Stimulated activated CD4-positive, alpha-beta T cell treated with anti-CD3 and anti-CD28 coated beads, Interleukin-15, amount 100 ng/mL, for 24 hours (primary cell): ENCODE measurements around the gene GPC4.
"Not testable (repeated sequence)": the region's sequence is repeated elsewhere in the genome, so short reads cannot be mapped to it uniquely, and the experiment has no call there.

Source experiments
- DNase-seq: peaks from one replicate; pipeline ENCODE4 v3.0.0-alpha.2; 2020

GPC4 gene

DNA sequence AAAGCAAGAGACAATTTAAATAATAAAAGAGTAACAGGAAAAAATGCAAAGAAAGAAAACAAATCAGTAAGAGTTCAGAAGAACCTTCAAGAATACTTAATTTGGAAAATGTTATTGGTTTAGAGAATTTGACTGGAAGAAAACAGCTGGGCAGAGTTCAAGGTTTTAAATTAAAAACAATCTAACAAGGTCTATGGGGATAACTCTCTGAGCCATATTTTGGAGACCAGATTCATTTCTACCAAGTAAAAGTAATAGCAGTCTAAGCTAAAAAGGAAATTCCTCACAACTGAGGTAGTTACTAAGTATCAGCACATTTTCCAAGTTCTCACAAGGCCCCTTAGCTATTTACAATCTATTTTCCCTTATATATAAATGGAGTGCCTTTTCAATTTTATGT is 114.7 kb downstream of the GPC4 start:
- DNase-seq: no peak

DNA sequence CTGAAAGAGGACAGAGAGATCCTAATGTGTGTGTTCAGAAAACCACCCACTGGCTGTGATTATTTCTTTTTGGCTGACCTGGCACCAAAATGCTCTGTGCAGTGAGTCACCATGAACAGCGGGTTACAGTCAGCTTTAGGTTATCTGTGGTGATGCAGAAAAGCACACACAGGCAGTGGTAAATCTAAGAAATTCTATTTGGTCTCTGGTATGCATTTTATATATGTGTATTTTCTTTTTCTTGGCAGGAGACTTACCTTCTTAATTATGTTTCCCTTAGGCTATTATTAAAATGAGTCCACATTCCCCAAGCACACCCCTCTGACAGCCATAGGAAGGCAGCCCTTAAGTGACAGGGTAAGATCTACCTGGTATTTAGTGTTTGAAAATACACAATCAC is 118.0 kb downstream of the GPC4 start:
- no peak for DNase-seq

DNA sequence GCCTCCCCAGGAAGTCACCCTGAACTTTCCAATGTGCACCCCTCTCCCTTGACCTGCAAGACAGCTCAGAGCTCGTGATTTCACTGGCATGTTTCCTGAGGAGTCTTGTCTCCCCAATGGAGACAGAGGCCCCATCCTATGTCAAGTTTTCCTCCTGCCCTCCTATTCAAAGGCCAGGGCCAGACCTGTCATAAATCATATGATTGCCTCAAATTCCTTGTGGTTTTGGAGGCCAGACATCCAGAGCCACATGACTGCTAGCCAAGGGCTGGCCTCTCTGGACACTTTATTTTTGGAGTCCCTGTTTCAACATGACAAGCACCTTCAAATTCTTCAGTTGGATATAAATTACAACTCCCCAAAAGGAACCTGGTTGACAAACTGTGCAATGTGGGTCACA is 121.2 kb downstream of the GPC4 start:
- DNase-seq: no peak

DNA sequence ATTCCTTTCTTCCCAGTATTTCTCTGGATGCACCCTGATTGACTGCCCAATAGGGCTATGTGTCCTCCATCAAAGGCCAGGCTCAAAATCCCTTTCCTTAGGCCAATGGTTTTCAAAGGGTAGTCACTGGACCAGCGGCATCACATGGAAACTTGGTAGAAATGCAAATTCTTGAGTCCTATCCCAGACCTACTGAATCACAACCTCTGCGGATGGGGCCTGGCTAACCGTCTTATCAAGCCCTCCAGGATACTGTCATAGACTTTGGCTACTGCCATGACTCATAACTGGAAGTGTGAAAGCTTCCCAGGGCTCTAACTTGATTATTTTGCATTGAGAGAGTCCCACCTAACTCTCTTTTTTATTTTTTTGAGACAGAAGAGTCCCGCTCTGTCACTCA is 125.2 kb downstream of the GPC4 start:
- DNase-seq: no peak

DNA sequence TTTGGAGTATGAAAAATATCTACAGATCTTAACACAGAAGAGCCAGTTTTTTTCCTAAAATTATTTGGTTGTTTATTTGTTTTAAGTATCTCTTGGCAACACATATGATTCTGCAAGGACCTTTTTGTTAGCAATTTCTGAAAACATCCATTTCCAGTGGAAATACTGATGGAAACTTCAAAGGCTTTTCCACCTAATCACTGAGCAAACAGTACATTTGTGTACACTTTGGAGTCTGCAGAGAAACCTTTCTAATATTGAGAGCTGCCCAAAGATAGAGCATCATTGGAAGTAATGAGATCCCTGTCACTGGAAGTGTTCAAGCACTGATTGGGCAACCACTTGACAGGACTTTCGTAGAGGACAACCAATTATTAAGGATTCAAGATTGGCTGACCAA is 127.4 kb downstream of the GPC4 start:
- DNase-seq: no peak

DNA sequence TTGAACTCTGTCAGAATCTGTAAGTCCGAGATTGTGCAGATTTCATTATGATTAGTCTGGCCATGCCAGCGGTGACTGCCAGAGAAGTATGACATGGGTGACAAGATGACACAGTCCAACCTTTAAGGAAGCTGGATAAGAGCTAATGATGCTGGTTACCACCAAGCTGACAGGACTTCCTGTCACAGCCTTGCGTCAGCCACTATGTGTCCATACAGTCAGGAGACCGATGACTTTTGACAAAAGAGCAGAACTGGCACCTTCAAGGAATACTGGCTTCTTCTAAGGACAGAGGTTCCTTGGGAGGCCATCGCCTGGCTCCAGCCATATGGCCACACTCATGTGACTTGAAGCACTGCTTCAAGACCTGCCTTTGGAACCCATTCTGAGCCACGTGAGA is 129.9 kb downstream of the GPC4 start:
- DNase-seq: no peak

DNA sequence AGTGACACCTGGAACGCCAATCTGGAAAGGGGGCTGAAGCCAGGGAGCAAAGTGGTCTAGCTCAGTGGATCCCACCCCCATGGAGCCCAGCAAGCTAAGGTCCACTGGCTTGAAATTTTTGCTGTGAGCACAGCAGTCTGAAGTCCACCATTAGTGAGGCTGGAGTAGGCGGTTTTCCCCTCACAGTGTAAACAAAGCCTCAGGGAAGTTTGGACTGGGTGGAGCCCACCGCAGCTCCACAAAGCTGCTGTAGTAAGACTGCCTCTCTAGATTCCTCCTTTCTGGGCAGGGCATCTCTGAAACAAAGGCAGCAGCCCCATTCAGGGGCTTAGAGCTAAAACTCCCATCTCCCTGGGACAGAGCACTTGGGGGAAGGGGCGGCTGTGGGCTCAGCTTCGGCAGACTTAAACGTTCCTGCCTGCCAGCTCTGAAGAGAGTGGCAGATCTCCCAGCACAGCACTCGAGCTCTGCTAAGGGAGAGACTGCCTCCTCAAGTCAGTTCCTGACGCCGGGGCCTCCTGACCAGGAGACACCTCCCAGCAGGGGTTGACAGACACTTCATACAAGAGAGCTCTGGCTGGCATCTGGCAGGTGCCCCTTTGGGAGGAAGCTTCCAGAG is 136.1 kb downstream of the GPC4 start:
- DNase-seq: not testable (repeated sequence)

DNA sequence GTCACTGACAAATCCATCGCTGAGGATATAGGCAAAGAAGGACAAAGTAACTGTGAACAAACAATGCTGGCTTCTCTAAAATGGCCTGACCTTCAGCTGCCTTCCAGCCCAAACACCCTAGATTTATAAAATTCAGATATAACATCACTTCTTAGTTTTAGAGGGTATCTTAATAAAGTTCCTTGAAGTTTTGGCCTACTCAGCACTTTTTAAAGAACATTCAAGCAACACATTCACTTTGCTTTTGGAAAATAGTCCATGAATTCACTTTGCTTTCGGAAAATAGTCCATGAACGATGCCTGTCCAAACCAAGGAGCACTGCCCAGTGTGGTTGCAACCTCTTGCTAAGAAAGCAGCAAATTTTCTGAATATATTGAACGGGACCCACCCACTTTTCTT is 142.1 kb downstream of the GPC4 start:
- DNase-seq: no peak

DNA sequence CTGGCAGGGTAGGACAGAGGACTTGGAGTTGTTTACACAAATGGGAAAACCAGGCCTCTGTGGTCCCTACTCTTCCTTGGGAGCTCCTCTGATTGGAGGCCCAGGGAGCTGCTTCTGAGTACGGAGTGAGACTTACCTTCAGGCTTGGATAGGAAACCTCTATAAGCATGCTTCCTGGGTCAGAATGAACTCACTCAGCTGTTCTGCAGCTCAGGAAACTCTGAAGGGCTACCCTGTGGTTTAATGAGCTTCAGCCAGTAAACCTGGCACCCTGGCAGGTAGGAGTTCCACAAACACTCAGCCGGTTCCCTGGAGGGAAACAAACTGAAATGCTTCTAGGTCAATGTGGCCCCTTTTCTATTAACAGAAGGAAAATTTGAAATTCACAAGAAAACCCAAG is 146.1 kb downstream of the GPC4 start:
- no peak for DNase-seq

DNA sequence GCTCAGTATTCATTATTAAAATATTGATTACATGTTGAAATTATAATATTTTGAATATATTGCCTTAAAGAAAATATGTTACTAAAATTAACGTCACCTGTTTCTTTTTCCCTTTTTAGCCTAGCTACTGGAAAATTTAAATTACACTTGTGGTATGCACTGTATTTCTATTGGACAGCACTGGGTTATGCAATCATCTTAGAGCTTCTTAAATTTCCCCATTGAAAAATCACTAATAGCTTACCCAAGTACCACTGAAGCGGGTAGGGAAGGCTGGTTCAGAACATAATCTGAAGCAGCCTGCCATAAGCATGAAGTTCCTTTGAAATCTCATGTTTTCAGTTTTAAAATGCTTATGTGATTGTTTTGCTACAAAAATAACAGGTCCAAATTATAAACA is 147.7 kb downstream of the GPC4 start:
- DNase-seq: no peak

DNA sequence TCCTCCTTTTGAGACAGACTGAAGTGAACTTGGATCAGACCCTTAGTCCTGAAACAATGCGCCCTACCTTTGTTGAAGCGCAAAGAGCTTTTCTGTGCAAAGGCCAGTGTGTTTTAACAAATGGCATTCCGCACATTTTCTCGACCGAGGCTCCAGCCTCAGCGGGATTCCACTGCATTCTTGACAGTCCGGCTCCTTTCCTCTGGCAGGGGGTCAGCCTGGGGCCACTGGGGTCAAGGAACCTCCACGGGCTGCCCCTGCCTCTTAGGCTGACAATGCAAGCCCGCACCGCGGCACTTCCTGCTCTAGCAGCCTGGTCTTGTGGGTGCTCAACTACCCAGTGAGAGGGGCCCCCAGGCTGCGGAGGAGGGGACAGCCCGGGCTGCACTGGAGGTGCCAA is 150.0 kb downstream of the GPC4 start:
- DNase-seq: no peak

DNA sequence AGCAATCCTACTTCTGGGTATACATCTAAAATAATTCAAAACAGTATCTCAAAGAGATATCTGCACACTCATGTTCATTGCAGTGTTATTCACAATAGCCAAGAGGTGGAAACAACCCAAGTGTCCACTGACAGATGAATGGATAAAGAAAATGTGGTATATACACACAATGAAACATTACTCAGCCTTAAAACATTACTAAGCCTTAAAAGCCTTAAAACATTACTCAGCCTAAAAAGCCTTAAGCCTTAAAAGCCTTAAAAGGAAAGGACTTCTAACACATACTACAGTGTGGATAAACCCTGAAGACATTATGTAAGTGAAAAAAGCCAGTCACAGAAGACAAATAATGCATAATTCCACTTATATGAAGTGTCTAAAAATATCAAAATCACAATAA is 156.8 kb downstream of the GPC4 start:
- no peak for DNase-seq

DNA sequence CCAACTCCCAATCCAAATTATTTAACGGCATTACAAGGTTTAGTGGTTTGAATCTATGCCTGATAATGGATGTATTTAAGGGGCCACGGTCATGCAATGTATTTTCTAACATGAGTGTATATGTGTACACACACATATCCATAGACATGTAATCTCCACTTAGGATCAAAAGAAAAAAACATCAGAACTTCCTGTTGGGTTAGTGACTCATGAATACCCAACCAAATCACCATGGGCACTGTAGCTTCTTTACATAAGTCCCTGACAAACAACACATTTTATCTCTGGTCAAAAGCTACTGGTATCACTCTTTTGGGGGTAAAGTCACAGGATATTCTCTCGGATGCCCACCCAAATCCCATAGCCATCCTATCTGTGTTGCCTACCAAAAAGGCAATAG is 160.6 kb downstream of the GPC4 start:
- no peak for DNase-seq

DNA sequence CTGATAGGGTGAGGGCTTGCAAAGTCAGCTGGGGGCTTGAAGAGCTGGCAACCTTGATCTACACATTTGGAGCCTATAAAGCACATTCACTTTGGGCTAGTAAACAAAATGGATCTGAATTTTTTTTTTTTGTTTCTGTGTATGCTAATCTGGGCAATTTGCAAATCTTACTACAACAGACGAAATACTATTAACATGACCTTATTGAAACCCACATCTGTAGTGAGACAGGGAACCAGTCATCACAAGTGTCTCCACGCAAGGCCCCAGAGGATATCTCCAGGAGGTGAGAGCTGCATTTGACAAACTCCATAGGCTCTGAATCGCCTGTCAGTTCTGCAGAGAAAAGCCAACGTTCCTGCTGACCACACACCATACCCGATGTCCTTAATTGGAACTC is 164.1 kb downstream of the GPC4 start:
- DNase-seq: no peak

DNA sequence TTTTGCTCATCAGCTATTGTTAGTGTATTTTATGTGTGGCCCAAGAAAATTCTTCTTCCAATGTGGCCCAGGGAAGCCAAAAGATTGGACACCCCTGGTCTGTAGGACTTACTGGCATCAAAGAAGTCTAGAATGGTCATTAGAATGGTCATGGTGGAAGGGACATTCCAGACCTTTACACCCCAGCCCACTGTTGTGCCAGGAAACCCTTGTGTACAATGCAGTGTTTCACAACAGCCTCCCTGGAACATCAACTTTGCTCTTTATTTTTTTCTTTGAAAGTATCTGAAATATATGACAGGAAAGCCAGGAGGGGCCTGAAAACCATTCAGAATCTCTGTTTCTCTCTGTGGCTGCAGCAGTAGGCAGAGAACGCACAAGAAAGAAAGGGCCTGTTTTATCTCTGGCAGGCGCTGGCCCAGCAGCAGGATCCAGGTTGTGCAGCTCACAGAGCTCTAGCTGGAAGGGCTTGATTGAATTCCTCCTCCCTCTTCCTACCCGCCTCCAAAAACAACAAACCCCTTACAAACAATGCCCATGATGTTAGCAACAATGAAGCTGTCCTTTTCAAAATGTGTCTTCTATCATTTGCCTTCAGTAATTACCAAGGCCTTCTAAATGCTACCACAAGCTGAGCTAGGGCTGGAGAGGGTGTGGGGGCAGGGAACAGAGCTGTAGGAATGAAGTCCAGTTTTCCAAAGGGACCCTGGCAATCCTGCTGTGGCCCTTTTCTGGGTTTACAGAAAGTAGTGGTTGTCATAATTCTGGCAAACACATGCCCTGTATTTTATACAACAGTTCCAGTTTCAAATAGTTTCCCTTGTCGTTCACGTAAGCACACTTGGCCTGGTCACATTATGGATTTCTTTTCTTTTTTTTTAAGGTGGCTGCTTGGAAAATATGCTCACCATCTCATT is 164.8 kb downstream of the GPC4 start:
- no peak for DNase-seq
